ENCODE results near the gene ZFAND2A.
"Not testable (repeated sequence)": the region's sequence is repeated elsewhere in the genome, so short reads cannot be mapped to it uniquely, and the experiment has no call there.

Gene ZFAND2A

DNA sequence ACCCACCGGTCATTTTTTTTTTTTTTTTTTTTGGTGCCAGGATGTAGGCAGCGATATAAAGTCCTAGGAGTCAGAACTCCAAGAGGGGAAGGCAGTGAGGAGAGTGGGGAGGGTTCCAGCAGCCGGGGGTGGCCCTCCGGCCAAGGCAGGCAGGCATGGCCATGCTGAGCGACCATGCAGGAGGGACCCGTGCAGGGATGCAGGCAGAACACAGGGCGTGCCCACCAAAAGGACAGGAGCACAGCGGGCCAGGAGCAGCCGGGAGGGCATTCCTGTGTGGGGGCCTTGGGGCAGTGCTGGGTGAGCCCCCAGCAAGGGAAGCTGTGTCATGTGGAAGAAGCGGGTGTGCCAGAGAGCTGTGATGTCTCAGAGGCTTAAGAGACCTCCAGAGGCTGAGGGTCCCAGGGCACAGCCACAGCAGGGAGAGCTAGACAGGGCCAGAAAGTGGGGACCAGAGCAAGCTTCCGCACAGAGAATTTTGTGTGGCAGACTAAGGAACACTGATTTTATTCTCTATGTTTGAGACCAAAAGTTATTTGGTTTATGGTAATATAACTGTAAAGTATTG is 5.7 kb downstream of the ZFAND2A start:
- H3K27ac ChIP-seq, result no peak overlapping the region
- no peak for DNase-seq (ENCODE audit: low read depth, low spot score)

DNA sequence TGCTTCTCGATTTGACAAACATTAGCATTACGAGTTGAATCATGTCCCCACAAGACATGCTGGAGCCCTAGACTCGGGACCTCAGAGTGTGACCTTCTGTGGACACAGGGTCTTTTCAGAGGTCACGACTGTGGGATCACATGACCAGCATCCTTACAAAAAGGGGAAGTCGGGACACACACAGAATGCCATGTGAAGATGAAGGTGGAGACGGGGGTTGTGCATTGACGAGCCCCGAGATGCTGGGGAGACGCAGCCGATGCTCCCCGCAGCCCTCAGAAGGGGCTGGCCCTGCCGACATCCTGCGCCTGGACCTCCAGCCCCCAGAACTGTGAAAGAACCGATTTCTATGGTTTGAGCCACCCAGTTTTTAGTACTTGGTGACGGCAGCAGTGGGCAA is 7.5 kb downstream of the ZFAND2A start:
- DNase-seq (ENCODE audit: low read depth, low spot score), result no peak
- H3K27ac ChIP-seq, result no peak overlapping the region

DNA sequence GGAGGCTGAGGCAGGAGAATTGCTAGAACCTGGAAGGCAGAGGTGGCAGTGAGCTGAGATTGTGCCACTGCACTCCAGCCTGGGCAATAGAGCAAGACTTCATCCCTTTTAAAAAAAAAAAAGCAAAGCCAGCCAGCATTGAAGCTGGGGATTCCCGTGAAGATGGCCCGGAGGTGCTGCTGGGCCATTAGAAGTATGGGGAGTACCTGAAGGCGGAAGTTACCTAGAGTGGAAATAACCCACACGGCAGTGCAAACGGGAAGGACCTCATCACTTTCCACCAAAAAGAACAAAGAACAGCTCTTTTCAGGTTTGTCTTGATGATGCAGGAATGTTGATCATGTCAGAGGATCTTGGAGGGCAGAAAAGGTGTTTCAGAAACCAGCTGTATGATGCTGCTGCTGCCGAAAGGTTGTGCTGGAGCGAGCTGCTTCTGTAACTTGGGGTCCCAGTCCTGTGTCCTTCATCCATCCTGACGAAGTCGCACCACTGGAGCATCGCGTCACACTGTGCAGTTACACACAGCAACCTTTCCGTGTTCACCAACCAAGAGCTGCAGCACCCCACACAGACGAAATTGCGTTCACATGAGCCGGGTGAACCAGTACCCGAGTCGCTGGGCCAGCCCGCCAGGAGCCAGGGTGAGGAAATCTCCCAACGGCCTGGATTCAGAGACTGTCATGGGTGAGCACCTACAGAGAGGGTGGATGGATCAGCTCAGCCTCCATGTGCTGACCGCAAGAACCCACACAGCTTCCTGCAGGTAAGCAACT is 8.2 kb downstream of the ZFAND2A start:
- no peak overlapping the region for H3K27ac ChIP-seq
- DNase-seq (ENCODE audit: low read depth, low spot score), result no peak

DNA sequence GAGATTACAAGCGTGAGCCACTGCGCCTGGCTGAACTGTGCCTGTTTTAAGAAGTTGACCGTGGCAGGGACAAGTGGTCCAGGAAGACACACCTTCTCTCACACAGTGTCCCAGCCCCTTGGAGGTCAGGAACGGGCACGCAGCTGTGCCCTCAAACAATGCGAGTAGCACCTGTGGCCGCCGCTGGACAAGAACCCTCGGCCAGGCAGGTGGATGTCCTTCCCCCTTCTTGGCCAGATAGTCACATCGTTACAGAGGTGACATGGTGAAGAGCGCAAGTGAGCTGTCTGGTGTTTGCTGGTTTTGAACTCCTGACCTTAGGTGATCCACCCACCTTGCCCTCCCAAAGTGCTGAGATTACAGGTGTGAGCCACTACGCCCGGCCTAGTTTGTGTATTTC is 8.8 kb downstream of the ZFAND2A start:
- H3K27ac ChIP-seq, result no peak overlapping the region
- DNase-seq (ENCODE audit: low read depth, low spot score), result no peak

DNA sequence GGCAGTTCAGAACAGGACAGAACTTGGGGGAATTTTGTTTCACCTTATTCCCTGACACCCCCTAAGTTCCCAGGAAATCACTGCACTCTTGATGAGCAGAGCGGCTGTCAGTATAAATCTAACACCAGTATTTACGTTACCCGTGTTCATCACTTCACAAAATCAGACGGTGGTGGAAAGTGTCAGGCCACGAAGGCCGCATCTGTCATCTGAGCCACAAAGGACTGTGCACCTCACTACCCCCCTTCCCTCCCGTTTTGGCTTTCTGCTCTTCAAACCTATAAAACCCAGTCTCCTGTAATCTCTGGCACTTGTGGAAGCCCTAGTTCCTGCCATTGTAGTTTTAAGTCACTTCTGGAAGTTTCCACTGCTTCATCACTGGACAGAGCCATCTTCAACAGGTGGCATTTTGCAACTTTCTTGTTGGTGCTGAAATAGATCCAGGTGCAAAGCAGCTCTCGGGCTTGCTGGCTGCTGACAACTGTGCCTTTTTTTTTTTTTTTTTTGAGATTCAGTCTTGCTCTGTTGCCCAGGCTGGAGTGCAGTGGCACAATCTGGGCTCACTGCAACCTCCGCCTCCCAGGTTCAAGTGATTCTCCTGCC is 9.5 kb downstream of the ZFAND2A start:
- H3K27ac ChIP-seq, result no peak overlapping the region
- no peak for DNase-seq (ENCODE audit: low read depth, low spot score)

DNA sequence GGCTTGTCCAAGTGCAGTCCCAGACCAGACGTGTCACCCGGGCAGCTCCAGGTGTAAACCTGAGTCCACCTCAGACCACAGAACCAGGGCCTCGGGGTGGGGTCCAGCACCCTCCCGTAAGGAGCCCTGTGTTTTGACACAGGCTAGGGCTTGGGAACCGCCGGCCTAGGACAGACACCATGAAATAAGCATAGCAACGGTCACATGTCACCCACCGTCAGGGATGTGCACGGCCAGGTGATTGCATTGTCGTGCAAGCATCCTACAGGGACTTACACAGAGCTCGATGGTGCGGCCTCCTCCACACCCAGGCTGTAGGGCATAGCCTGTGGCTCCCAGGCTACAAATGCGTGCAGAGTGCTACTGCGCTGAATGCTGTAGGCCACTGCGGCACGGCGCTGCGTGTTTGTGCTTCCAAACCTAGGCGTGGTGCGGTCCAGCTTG is 10.6 kb downstream of the ZFAND2A start:
- no peak overlapping the region for H3K27ac ChIP-seq
- DNase-seq (ENCODE audit: low read depth, low spot score), result no peak

DNA sequence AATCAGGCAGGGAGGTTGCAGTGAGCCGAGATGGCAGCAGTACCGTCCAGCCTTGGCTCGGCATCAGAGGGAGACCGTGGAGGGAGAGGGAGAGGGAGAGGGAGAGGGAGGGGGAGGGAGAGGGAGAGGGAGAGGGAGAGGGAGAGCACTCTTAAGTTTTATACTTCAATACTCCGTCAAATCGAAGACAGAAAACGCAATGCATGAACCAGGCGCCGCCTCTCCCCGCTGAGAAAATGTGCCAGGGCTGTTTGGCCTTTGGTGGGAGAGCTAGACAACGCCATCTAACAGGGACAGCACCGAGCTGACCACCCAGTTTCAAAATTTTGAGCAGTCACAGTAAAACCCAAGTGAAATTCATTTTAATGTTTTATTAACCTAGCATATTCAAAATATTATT is 12.1 kb downstream of the ZFAND2A start:
- not testable (repeated sequence) for H3K27ac ChIP-seq; DNase-seq (ENCODE audit: low read depth, low spot score)

DNA sequence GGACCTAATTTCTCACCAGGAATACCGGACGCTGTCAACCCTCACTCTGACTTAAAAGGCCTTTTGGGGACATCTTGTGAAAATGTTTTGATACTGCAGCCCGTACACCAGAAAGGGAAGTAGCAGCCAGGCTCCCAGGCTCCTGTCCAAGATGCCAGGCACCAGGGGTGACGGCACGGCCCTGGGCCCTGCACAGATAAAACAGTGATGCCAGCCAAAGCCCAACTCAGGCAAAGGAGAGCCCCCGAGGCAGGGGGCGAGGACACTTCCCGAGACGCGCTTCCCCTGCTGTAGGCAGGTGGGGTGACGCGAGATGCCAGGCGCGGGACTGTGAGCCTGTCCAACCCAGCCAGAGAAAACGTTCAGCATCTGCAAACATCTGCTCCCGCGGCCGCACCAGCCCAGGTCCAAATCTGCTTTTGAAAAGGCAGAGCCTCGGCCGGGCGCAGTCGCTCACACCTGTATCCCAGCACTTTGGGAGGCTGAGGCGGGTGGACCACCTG is 15.7 kb downstream of the ZFAND2A start:
- H3K27ac ChIP-seq, result no peak overlapping the region
- DNase-seq (ENCODE audit: low read depth, low spot score), result no peak

DNA sequence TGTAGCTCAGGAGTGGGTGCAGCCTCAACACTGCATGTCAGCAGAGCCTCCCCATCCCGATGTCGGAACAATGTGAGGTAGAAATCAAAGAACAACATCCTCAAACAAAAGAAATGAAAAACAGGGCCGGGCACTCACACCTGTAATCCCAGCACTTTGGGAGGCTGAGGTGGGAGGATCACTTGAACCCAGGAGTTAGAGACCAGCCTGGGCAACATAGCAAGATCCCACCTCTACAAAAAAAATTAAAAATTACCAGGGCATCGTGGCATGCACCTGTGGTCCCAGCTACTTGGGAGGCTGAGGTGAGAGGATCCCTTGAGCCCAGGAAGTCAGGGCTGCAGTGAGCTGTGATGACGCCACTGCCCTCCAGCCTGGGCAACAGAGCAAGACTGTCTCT is 17.0 kb downstream of the ZFAND2A start:
- not testable (repeated sequence) for DNase-seq (ENCODE audit: low read depth, low spot score); H3K27ac ChIP-seq

DNA sequence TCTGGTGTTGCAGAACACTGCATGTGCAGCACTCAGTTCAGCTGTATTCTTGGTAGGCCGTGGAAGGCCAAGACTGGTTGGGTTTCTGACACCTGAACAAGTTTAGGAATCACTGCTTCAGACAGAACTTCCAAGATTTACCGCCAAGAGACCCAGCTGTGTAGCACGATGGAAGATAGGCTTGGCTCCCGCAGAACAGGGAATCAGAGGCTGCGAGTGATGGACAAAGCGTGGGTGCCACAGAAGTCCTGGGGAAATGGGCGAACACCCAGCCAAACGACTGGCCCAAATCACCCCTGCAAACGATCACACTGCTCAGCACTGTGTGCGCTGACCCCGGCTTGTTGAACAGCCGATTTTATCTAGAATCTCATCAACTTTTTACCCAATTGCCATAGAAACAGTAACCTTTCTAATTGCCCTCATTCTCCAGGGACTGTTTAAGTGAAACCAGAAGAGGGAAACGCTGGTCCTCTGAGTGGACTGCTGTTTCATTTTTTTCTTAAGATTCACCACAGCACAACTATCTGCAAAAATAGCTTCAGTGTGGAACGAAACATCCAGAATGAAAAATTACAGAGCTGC is 17.9 kb downstream of the ZFAND2A start:
- no peak for DNase-seq (ENCODE audit: low read depth, low spot score)
- H3K27ac ChIP-seq, result no peak overlapping the region

DNA sequence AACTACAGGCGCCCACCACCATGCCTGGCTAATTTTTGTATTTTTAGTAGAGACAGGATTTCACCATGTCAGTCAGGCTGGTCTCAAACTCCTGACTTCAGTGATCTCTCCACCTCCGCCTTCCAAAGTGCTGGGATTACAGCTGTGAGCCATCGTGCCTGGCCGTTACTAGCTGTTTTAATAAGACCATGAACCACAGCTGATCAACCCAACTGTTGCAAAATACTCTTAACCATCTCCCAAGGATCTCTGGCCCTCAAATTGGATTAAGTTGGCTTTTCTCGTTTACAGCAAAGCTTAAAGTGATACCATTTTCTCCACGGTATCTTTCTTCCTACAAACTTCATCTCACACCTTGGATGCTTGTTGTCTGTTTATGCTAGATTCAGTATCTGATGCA is 18.3 kb downstream of the ZFAND2A start:
- DNase-seq (ENCODE audit: low read depth, low spot score), result no peak
- H3K27ac ChIP-seq, result no peak overlapping the region

DNA sequence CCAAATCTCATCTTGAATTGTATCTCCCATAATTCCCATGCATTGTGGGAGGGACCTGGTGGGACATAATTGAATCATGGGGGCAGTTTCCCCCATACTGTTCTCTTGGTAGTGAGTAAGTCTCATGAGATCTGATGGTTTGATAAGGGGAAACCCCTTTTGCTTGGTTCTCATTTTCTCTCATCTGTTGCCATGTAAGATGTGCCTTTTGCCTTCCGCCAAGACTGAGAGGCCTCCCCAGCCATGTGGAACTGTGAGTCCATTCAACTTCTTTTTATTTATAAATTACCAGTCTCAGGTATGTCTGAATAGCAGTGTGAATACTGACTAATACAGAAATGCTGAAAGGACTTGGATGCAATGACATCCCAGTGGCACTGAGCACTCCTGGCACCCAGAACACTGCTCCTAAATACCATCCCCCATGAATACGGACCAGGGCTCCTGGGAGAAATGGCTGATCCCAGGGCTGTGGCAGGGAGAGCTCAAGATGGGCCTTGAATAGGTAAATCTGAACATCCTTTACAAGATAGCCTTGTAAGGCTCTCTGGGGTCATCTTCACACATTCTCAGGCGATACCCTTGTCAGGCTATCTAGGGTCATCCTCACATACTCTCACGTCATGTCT is 19.4 kb downstream of the ZFAND2A start:
- H3K27ac ChIP-seq, result no peak overlapping the region
- DNase-seq (ENCODE audit: low read depth, low spot score), result no peak

DNA sequence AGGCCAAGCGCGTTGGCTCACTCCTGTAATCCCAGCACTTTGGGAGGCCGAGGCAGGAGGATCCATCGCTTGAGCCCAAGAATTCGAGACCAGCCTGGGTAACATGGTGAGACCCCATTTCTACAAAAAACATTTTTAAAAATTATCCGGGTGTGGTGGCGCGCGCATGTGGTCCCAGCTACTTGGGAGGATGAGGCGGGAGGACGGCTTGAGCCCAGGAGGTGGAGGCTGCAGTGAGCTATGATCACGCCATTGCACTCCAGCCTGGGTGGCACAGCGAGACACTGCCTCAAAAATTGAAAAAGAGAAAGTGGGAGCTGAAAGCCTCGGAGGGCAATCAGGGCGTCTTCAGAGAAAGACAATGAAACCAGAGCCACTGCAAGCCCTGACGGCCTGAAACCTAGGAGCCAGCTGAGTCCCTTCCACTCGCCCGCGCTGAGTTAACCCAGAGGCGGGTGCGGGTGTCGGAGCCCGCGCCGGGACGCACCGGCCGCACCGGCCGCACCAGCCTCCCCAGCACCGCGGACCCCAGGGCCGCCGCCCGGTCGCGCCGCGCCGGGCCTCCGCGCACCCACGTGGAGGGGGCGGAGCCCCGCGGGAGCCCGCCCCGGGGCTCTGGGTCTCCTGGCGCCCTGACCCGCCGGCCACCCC is 22.4 kb downstream of the ZFAND2A start:
- no peak for DNase-seq (ENCODE audit: low read depth, low spot score)
- H3K27ac ChIP-seq, result peak overlapping the region; percentile 40

DNA sequence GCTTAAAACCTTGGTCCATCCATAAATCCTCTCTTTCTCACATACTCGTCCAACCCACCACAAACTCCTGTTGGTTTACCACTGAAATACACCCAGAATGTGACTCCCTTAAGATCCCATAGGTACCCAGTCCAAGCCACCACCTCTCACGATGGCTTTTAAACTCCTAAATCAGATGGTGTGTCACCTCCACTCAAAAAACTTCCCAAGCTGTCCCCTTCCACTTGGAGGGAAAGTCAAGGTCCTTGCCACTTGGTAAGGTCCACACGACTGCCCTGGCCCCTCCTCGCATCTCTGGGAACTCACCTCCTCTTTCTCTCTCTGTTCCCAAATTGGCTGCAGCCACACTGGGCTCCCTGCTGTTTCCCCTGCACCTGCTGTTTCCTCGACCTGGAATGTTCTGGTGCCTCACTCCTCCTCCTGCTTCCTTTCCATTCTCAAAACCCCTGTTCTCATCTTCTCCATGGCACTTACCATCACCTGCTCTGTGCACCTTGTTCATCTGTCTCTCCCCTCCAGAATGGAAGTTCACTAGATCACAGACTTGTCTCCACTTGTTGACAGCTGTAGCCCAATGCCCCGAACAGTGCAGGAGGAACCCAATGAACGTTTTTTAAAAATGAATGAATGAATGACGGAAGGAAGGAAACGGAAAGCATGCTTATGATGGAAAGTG is 23.0 kb downstream of the ZFAND2A start:
- no peak overlapping the region for H3K27ac ChIP-seq
- no peak for DNase-seq (ENCODE audit: low read depth, low spot score)

DNA sequence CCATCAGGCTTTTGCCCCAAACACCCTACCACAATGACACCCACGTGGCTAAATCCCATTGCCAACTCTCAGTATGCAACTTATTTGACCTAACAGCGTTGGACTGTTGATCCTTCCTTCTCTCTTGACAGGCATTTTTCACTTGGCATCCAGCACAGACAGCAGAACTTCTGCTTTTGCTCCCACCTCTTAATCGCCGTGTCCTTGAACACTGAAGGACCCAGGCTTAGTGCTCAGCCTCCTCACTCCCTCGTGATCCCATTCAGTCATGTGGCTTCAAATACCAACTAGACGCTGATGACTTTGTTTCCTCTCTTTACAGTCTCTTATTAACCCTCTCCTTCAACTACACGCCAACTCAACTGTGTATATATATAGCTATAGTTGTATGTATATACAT is 25.0 kb downstream of the ZFAND2A start:
- no peak for DNase-seq (ENCODE audit: low read depth, low spot score)
- H3K27ac ChIP-seq, result no peak overlapping the region

DNA sequence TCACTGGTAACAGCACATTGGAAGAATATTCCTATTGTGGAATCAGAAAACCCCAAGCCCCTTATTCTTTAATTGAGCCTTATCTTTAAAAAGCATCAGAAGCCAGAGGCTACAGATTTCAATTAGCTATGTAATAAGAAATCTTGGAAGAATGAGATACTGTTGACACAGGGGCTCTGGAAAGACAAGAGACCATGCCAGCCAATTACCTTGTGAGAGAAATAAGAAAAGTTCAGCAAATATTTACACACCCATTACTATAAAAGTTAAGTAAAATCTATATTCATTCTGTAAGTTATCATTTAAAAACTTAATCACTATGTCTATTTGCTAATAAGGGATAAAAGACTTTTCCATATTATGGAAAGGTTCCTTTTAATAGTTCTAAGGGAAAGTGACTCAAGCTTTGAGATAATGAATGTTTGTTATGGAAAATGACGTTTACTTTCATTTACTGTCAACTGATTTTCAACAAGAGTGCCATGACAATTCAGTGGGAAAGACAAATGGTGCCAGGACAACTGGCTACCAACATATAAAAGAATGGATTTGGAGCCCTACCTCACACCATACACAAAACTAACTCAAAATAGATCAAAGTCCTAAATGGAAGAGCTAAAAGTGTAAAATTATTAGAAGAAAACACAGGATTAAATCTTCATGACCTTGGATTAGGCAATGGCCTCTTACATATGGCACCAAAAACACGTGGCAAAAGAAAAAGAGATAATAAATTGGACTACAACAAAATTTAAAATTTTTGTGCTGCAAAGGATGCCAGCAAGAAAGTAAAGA is 28.3 kb downstream of the ZFAND2A start:
- H3K27ac ChIP-seq, result no peak overlapping the region
- no peak for DNase-seq (ENCODE audit: low read depth, low spot score)

DNA sequence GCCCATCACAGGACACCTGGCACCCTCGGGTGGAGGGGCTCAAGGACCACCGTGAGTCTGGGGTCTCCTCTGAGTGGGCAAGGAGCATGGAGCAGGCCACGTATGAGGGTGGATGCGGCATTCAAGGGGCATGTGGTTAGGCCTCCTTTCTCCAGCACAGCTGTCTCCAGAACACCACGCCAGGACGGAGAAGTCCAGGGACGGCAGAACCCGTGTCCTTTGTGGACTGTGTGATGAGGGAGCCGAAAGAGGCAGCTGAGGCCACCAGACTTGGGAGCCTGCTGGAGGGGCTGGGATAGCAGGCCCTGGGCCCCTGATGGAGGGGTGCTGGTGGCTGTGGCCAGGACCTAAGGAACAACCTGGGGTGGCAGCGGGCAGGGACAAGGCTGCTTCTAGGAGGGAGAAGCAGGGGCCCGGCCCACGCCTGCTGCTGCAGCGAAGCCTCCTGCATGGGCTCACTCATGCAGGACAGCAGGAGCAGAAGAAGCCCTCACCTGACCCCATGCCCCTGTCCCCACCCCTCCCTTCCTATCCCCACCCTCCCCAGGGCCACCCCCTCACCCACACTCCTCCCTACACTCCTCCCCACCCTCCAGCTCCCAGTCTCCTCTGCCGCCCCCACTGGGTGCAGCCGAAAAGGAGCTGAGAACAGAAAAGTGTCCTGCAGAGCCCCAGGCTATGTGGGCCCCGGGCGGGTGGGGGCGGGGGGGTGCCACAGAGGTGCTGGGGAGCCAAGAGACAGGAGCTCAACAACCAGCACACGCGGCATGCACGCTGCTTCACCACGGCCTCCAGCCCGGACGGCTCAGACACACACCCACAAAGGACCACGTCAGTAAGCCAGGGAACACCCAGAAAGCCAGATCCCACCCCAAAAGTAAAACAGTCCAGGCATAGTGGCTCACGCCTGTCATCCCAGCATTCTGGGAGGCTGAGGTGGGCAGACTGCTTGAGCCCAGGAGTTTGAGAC is 29.7 kb downstream of the ZFAND2A start:
- H3K27ac ChIP-seq, result no peak overlapping the region

DNA sequence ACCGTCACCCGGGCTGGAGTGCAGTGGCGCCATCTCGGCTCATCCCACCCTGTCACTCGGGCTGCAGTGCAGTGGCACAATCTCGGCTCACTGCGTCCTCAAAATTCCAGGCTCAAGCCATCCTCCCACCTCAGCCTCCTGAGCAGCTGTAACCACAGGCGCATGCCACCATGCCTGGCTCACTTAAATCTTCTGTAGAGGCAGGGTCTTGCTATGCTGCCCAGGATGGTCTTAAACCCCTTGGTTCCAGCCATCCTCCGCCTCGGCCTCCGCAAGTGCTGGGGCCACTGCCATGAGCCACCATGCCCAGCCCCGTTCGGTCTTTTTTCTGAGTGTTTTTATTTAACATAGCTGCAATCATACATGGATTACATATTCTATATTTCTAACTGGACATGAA is 30.6 kb downstream of the ZFAND2A start:
- no peak for DNase-seq (ENCODE audit: low read depth, low spot score)
- no peak overlapping the region for H3K27ac ChIP-seq

More for the DNA sequence above, 29.7 kb downstream of the ZFAND2A start:
- DNase-seq (ENCODE audit: low read depth, low spot score), result no peak

All from epithelial cell of prostate (primary cell).